ENCODE data around the gene KCNMB1.

DNA sequence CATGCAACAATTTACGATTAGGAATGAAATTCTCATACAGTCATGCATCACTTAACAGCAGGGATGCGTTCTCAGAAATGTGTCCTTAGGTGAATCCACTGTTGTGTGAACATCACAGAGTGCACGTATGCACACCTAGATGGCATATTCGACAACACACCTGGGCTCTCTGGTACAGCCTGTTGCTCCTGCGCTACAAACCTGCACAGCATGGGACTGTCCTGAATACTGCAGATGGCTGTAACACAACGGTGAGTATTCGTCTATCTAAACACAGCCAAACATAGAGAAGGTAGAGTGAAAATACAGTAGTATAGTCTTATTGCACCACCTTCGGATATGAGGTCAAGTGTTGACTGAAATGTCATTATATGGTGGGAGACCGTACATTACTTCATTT lies 47.6 kb downstream of the KCNMB1 start:
- TF ChIP-seq ZNF274 (IDR thresholded peaks at IDR 0.05; ENCODE audit: low read depth, low read length) (no peak), YY1 (IDR thresholded peaks at IDR 0.05; ENCODE audit: insufficient read depth, insufficient read length) (no peak)

Data from NT2/D1 (cell line).